Mesodermal cell (in vitro differentiated cells): ENCODE measurements around the gene TAF5L. TPM values are rescaled to one million over a fixed set of nuclear protein-coding genes. Genes with fewer than 3 reads are reported as not detected.

Experiments
- H3K27ac ChIP-seq: 2 replicates; pipeline ENCODE4 v1.7.0; 2013; ENCODE audit warnings: mild to moderate bottlenecking, low read depth, low read length, moderate library complexity; ENCODE audit not compliant: severe bottlenecking
- H3K36me3 ChIP-seq: 2 replicates; pipeline ENCODE4 v1.7.1; 2013; ENCODE audit warnings: mild to moderate bottlenecking, low read length, moderate library complexity; ENCODE audit not compliant: control insufficient read depth, insufficient read depth
- H3K4me1 ChIP-seq: one replicate; pipeline ENCODE4 v1.7.1; 2013; ENCODE audit warnings: mild to moderate bottlenecking, low read length; ENCODE audit not compliant: insufficient read depth, control insufficient read depth, poor library complexity, severe bottlenecking
- H3K4me3 ChIP-seq: 2 replicates; pipeline ENCODE4 v1.7.0; 2013; ENCODE audit warnings: low read length, control low read depth, mild to moderate bottlenecking; ENCODE audit not compliant: insufficient read depth, poor library complexity, severe bottlenecking; ENCODE audit errors: extremely low read depth
- H3K9me3 ChIP-seq: 2 replicates; pipeline ENCODE4 v1.7.1; 2013; ENCODE audit warnings: mild to moderate bottlenecking, low read length, moderate library complexity; ENCODE audit not compliant: control insufficient read depth
- WGBS, 2 experiments: methylation state at CpG; one replicate each; pipeline ENCODE4 v1.1.5; 2013; ENCODE audit warnings: missing lambda C conversion rate in 2 of 2; ENCODE audit not compliant: insufficient coverage in 2 of 2; 5-methylcytosine and 5-hydroxymethylcytosine counted together
- polyA plus RNA-seq, 2 experiments: library from polyadenylated mRNA; stranded (reverse); fragments of 50-300 nt; gene quantifications; one replicate each; pipeline ENCODE4 v1.2.3, GENCODE V29; 2013

TAF5L gene
- polyA plus RNA-seq (2013, experiment 1 of 2), result 14.5 TPM
- polyA plus RNA-seq (2013, experiment 2 of 2), result 16.7 TPM

DNA sequence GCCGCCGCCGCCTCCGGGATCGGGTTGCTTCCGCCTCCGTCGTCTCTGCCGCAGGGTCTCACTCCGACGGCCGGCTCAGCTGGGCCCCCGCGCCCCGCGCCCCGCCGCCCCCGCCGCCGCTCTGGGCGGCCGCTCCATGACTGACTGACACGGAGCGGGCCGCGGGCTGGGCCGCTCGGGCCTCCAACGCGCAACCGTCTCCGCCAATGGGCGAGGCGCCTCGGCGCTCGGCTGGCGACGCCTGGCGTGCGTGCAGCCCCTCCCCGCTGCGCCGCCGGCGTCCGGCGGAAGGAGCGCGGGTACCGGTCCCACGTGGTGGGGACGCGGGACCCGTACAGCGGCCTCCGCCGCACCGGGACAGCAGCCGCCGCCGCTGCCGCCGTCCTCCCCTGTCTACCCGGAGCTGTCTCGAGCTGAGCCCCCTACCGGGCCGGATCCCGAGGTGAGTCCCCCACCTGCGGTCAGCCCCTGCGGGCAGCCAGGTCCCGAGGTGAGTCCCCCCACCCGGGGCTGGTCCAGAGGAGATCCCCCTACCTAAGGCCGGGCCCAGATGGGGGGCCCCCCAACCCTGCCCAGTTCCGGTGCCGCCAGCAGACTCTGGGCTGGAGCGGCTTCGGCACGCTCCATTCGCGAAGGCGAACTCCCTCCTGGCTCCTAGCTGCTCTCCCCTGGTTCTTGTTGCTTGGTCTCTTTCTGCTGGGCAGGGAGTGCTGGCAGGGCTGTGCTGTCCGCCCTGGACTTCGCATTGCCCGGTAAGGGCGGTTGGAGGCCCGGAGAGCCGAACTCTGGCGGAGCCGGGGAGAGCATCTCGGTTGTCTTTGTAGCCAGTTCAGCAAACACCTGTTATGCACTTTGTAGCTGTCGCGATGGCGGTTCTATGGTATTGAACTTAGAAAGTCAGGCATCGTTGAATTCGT lies at the start of gene TAF5L, which contains the start of gene URB2:
Gene TAF5L, minus strand, starts transcription at position 208 of the 917 bp plus-strand sequence. CDS start 11,640 bp downstream, outside the sequence.
Gene URB2, plus strand, starts transcription at position 333 of the 917 bp plus-strand sequence. CDS start 1,387 bp downstream, outside the sequence.
- Histone ChIP-seq H3K9me3 (no peaks in the 10 kb centered on the region), H3K27ac (peak within 1 kb of the TSS; percentile 67)
- WGBS, 2 experiments, result 0% methylated on average over 59 to 79 of the region's 97 CpGs

DNA sequence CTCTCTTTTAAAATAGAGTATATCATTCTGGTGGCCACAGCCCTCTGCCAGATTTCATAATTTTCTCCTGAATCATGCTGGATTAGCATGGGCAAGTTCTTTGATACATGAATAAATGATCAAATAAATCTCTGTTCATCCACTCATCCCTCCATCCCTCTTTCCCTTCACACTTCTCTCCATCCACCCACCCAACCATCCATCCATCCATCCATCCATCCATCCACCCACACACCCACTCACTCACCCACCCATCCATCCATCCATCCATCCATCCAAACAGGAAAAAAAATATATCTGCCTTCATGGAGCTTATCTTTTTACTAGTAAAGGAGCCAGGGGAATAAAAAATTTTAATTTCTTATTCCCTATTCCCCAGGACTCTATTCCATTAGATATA lies 49.5 kb upstream of the TAF5L start:
- Histone ChIP-seq H3K27ac (no peak overlapping the region), H3K4me3 (no peak overlapping the region), H3K4me1 (no peaks in the 10 kb centered on the region), H3K9me3 (no peaks in the 10 kb centered on the region), H3K36me3 (no peaks in the 10 kb centered on the region)

More for the DNA sequence above, at the start of gene TAF5L, which contains the start of gene URB2:
- H3K4me3 ChIP-seq, result peak within 1 kb of the TSS; percentile 96
- H3K36me3 ChIP-seq, result peaks cover 23% of the 10 kb centered on the region
- peaks cover 4% of the 10 kb centered on the region for H3K4me1 ChIP-seq

DNA sequence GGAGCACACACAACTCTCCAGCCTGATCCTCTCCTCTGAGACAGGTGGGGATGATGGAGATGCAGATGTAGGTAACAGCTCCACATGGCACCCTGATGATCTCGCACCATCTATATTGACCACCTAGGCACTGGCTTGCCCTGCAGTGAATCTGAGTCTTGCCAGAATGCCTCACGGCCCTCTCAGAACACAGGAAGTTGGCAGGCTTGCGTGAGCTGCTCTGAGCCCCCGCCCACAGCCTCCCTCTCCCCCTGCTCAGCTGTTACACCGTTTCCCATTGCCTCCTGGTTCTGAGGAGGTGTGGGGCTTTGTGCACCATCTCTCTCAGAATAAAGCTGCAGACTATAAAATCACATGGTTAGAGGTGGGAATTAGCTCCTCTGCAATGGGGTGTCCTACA lies 48.1 kb upstream of the TAF5L start:
- Histone ChIP-seq H3K4me1 (no peaks in the 10 kb centered on the region), H3K4me3 (no peak overlapping the region), H3K36me3 (no peaks in the 10 kb centered on the region), H3K9me3 (no peaks in the 10 kb centered on the region), H3K27ac (no peak overlapping the region)
- WGBS, 2 experiments, result 80 to 88% methylated on average over 1 to 4 of the region's 5 CpGs

- Histone ChIP-seq H3K4me3 (no peak overlapping the region), H3K9me3 (no peaks in the 10 kb centered on the region), H3K36me3 (no peaks in the 10 kb centered on the region), H3K4me1 (no peaks in the 10 kb centered on the region), H3K27ac (no peak overlapping the region)
- 93 to 94% methylated on average over 1 to 2 of the region's 2 CpGs for WGBS, 2 experiments
Measured at GRCh38 chr1:229672246-229672645, 46.3 kb upstream of the TAF5L start.

GRCh38 chr1:229671310-229671709 lies 45.4 kb upstream of the TAF5L start:
- Histone ChIP-seq H3K27ac (no peak overlapping the region), H3K9me3 (no peaks in the 10 kb centered on the region), H3K36me3 (no peaks in the 10 kb centered on the region), H3K4me3 (no peak overlapping the region), H3K4me1 (no peaks in the 10 kb centered on the region)
- 100% methylated on average over 1 of the region's 5 CpGs; no CpG with 5 or more reads in 1 of the 2 experiments for WGBS, 2 experiments

GRCh38 chr1:229669333-229669732 lies 43.4 kb upstream of the TAF5L start:
- WGBS, 2 experiments, result 89 to 97% methylated on average over 2 to 4 of the region's 4 CpGs
- no peaks in the 10 kb centered on the region for H3K9me3 ChIP-seq
- H3K4me3 ChIP-seq, result no peak overlapping the region
- H3K27ac ChIP-seq, result no peak overlapping the region
- no peaks in the 10 kb centered on the region for H3K4me1 ChIP-seq
- H3K36me3 ChIP-seq, result no peaks in the 10 kb centered on the region

DNA sequence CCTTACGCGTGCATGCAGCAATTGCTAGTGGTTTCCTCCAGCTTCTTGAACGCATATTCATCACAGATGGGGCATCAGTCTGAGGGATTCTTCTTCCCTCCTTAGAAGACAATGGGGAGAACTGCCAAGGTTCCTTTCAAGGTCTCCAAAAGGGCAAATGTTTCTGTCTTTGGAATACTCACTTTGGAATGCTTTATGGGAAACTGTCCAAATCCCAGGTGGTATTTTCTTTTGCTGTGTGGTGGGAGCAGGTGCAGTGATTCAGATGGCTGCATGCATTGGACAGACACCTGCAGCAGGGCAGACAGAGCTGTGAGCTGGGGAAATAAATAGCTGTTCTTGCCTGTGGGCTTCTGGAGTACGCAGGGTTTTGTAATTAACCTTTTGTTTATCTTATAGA lies 40.7 kb upstream of the TAF5L start:
- 96% methylated on average over 3 to 4 of the region's 4 CpGs for WGBS, 2 experiments
- Histone ChIP-seq H3K4me3 (no peak overlapping the region), H3K36me3 (peaks cover 1% of the 10 kb centered on the region), H3K4me1 (no peaks in the 10 kb centered on the region), H3K27ac (no peak overlapping the region), H3K9me3 (no peaks in the 10 kb centered on the region)

GRCh38 chr1:229665912-229666558 lies 40.1 kb upstream of the TAF5L start:
- no peak overlapping the region for H3K27ac ChIP-seq
- no peak overlapping the region for H3K4me3 ChIP-seq
- no peaks in the 10 kb centered on the region for H3K9me3 ChIP-seq
- H3K36me3 ChIP-seq, result peaks cover 4% of the 10 kb centered on the region
- H3K4me1 ChIP-seq, result no peaks in the 10 kb centered on the region
- WGBS, 2 experiments, result 91 to 92% methylated on average over 4 to 7 of the region's 7 CpGs

DNA sequence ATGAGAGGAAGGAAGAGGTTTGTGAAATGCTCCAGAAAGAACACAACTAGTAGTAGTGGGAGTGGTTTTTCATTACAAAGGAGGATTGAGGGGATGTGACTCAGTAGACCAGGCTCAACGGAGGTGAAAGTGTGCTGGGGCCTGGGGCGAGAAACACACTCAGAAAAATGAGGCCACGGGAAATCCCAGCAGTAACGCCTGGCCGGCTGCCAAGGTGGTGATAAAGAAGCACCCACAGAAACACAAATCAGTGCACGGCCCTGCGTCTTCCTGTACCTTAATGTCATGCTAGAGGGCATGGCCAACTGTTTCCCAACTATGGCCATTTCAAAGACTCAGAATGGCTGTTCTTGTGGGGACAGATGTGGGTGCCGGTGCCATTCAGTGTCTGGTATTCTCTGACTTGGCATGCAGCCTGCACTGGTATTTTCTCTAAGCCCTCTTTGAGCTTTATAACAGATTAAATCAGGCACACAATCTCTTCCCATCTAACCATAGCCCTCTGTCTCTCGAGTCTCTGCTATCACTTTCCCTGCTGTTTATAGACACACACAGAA lies 38.3 kb upstream of the TAF5L start:
- Histone ChIP-seq H3K36me3 (peaks cover 9% of the 10 kb centered on the region), H3K27ac (no peak overlapping the region), H3K4me3 (no peak overlapping the region), H3K9me3 (no peaks in the 10 kb centered on the region), H3K4me1 (no peaks in the 10 kb centered on the region)
- WGBS, 2 experiments, result 94 to 95% methylated on average over 9 of the region's 9 CpGs

GRCh38 chr1:229661897-229662296 lies 36.0 kb upstream of the TAF5L start:
- 89 to 98% methylated on average over 5 to 7 of the region's 8 CpGs for whole genome bisulfite sequencing, 2 experiments
- Histone ChIP-seq H3K36me3 (peaks cover 32% of the 10 kb centered on the region), H3K4me3 (no peak overlapping the region), H3K27ac (no peak overlapping the region), H3K4me1 (no peaks in the 10 kb centered on the region), H3K9me3 (no peaks in the 10 kb centered on the region)
